GM19025 (cell line): ENCODE measurements around the gene MOB4.
"Not testable (repeated sequence)": the region's sequence is repeated elsewhere in the genome, so short reads cannot be mapped to it uniquely, and the experiment has no call there.

ENCODE experiments used
- ATAC-seq: cut with Tn5 transposase; IDR thresholded peaks from one replicate; pipeline ENCODE4 v1.9.1; 2021; ENCODE audit warnings: mild to moderate bottlenecking, low read depth, moderate library complexity; ENCODE audit not compliant: unreplicated experiment

Gene MOB4

GRCh38 chr2:197580166-197580565, 64.3 kb downstream of the MOB4 start:
- not testable (repeated sequence) for ATAC-seq

DNA sequence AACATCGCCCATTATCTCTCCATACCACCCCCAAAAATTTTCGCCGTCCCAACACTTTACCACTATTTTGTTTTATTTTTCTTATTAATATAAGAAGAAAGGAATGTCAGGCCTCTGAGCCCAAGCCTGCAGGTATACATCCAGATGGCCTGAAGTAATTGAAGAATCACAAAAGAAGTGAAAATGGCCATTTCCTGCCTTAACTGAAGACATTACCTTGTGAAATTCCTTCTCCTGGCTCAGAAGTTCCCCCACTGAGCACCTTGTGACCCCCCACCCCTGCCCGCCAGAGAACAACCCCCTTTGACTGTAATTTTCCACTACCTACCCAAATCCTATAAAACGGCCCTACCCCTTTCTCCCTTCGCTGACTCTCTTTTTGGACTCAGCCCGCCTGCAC, 71.4 kb downstream of the MOB4 start:
- ATAC-seq: not testable (repeated sequence)

DNA sequence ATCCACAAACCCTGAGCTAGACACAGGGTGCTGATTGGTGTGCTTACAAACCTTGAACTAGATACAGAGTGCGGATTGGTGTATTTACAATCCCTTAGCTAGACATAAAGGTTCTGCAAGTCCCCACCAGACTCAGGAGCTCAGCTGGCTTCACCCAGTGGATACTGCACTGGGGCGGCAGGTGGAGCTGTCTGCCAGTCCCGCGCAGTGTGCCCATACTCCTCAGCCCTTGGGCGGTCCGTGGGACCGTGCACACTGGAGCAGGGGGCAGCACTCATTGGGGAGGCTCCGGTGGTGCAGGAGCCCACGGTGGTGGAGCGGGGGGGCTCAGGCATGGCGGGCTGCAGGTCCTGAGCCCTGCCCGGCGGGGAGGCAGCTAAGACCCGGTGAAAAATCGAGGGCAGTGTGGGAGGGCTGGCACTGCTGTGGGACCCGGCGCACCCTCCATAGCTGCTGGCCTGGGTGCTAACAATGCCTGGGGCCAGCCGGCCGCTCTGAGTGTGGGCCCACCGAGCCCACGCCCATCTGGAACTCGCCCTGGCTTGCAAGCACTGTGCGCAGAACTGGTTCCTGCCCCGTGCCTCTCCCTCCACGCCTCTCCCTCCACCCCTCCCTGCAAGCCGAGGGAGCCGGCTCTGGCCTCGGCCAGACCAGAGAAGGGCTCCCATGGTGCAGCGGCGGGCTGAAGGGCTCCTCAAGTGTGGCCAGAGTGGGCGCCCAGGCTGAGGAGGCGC, 75.6 kb downstream of the MOB4 start:
- no peak for ATAC-seq

DNA sequence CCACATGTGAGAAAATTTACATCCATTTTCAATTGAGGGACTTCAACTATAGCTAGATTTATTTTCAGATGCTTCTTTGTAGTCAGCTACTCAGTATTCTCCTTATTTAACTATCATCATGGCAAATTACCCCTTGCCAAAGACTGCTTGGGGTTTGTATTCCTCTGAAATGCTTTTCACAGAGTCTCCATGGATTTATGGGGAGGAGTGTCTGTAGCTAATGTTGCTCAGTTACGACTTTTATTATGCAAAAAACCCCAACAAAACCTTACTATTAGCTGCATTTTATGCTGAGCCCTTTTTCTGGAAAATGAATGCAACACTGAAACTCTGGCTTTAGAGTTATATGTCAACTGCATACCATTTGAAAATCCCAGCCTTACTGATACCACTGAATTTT, 80.9 kb downstream of the MOB4 start:
- no peak for ATAC-seq

- ATAC-seq: no peak
These were observed 81.3 kb downstream of the MOB4 start for GRCh38 chr2:197597166-197597565.

GRCh38 chr2:197598450-197598849, 82.6 kb downstream of the MOB4 start:
- no peak for ATAC-seq

GRCh38 chr2:197599285-197599965, 83.6 kb downstream of the MOB4 start:
- peak; percentile 41 for ATAC-seq

DNA sequence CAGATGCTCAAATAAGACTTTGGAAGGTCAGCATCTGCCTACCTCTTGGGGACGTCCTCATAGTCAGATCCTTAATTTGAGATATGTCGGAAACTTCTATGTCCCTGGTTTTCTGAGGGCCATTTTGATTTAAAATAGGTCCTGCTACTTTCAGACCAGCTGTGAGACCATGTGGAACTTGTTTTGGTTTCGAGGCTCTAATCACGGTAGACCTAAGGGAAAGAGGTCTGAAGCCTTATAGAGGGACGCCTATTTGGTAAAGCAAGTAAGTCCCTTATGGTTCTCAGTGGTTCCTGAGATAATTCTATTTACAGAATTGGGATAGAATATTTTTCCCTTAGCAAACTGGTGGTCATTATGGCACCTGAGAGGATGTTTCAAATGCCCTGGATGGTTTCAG, 84.4 kb downstream of the MOB4 start:
- peak; percentile 27 for ATAC-seq

- ATAC-seq: peak; percentile 20
These were observed 85.9 kb downstream of the MOB4 start for GRCh38 chr2:197601726-197602125.
